ENCODE data around the gene TBC1D2B.

Gene TBC1D2B

GRCh38 chr15:78077053-78077870 is at the start of gene TBC1D2B:
Gene TBC1D2B (minus strand): TSS chr15:78077711. CDS start chr15:78077652, 59 bp downstream.
- DNase-seq: no peak

- no peak for DNase-seq
Measured at GRCh38 chr15:78125267-78125666, 47.8 kb upstream of the TBC1D2B start.

- no peak for DNase-seq
Measured at GRCh38 chr15:78120523-78120922, 43.0 kb upstream of the TBC1D2B start.

GRCh38 chr15:78112551-78112950 is 35.0 kb upstream of the TBC1D2B start:
- no peak for DNase-seq

- no peak for DNase-seq
Measured at GRCh38 chr15:78111788-78112187, 34.3 kb upstream of the TBC1D2B start.

GRCh38 chr15:78110916-78111475 is 33.5 kb upstream of the TBC1D2B start:
- no peak for DNase-seq

- DNase-seq: no peak
Measured at GRCh38 chr15:78110096-78110495, 32.6 kb upstream of the TBC1D2B start.

GRCh38 chr15:78109156-78109555 is 31.6 kb upstream of the TBC1D2B start:
- no peak for DNase-seq

GRCh38 chr15:78108300-78109084 is 31.0 kb upstream of the TBC1D2B start:
- DNase-seq: no peak

- DNase-seq: no peak
Measured at GRCh38 chr15:78107471-78107870, 30.0 kb upstream of the TBC1D2B start.

- no peak for DNase-seq
Measured at GRCh38 chr15:78105476-78106241, 28.1 kb upstream of the TBC1D2B start.

- no peak for DNase-seq
Measured at GRCh38 chr15:78104566-78105475, 27.3 kb upstream of the TBC1D2B start.

- no peak for DNase-seq
Measured at GRCh38 chr15:78104119-78104479, 26.6 kb upstream of the TBC1D2B start.

GRCh38 chr15:78103406-78104118 is 26.1 kb upstream of the TBC1D2B start:
- no peak for DNase-seq

- no peak for DNase-seq
Measured at GRCh38 chr15:78102741-78103140, 25.2 kb upstream of the TBC1D2B start.

- no peak for DNase-seq
Measured at GRCh38 chr15:78102211-78102610, 24.7 kb upstream of the TBC1D2B start.

GRCh38 chr15:78101423-78102105 is 24.1 kb upstream of the TBC1D2B start:
- DNase-seq: no peak

- no peak for DNase-seq
Measured at GRCh38 chr15:78100886-78101285, 23.4 kb upstream of the TBC1D2B start.

- no peak for DNase-seq
Measured at GRCh38 chr15:78098131-78098755, 20.7 kb upstream of the TBC1D2B start.

- DNase-seq: no peak
Measured at GRCh38 chr15:78097667-78098066, 20.2 kb upstream of the TBC1D2B start.

Measured in NCI-H187 treated with DMSO at 0.1 percent for 48 hours (cell line).